ENCODE data around the gene KLF11.

KLF11 gene

DNA sequence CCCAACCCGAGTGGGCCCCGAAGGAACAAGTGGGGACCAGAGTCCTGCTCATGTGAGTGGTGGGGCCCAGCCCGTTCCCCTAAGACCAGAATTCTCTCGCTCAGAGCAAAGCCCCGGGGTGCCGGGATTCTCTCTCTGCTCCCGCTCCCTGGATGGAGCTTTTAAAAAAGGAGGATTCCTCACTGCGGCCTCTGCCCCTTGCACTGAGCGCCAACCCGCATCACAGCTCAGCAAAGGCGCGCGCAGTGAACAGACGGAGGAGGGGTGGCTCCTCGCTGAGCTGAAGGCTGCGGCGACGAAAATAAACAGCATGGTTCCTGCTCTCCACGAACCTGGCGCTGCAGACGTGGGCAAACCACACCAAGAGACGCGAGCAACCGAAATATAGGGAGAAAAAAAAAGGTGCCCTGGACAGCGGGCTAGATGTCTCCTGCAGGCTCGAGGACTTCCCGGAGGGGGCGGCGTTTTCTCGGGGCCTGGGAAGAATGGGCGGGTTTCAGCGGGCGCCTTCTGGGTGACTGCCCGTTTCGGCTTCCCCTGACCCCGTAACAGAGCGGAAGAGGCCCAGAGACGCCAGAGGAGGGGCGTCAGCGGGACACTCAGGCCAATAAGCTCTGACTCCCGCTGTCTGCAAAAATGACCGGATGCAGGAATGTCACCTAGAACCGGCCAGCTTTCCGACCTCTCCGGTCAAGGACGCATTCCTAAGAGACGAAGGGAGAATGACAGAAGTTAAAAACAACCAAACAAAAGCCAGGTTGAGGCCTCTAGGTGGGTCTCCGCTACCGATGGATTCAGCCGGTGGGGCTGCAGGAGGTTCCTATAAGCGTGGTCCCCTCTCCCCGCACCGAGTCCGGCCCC, 819 bp upstream of the KLF11 start:
- DNase-seq (ENCODE audit: low read depth) = no peak

DNA sequence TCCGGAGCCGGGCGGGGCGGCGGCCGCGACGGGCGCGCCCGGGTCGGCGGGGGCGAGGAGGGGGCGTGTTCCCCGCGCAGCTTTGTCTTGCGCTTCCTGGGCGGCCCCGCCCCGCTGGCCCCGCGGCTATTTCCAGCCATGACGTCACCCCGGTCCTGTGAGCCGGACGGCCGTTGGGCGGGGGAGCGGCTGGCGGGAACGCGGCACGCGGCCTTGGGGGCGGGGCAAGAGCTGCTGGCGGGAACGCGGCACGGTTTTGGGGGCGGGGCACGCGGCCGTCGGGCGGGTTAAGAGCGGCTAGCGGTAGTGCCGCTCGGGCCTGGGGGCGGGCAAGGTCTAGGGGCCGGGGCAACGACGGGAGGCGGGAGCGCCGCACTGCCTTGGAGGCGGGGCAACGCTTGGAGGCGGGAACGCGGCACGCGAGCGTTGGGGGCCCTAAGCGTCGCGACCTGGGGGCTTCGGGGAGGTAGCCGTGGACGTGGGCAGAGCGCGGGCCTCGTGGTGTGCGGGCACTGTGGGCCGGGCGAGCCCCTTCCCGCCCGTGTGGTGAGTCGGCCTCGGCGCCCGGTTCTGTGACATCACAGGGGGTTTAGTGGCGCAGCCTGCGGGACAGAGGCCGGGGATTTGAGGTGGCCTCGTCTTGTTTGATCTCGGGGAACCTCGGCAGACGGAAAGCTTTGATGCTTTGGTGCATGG, 704 bp downstream of the KLF11 start:
- DNase-seq (ENCODE audit: low read depth) = no peak

GRCh38 chr2:10045561-10046355, 2.4 kb downstream of the KLF11 start:
- no peak for DNase-seq (ENCODE audit: low read depth)

DNA sequence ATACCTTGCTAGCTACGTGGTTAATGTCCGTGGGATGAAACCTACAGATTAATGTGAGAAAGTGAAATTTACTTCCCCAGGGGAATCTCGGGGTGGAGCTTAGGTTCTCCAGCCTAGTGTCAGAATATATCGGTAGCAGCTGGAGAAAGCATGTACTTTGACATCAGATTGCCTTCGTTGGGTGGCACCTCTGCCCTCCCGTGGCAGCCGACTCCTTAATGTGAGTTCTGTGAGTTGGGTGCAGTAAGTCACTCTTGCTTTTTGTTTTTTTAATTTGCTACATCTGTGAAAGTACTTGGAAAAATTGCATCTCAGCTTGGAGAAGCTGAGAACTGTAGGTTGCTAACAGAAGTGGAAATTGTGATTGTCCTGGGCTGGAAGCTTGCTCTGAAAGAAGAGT, 3.6 kb downstream of the KLF11 start:
- DNase-seq (ENCODE audit: low read depth) = no peak

- no peak for DNase-seq (ENCODE audit: low read depth)
These were observed 4.5 kb downstream of the KLF11 start for GRCh38 chr2:10047616-10048500.

- DNase-seq (ENCODE audit: low read depth) = no peak
These were observed 5.3 kb downstream of the KLF11 start for GRCh38 chr2:10048501-10049171.

DNA sequence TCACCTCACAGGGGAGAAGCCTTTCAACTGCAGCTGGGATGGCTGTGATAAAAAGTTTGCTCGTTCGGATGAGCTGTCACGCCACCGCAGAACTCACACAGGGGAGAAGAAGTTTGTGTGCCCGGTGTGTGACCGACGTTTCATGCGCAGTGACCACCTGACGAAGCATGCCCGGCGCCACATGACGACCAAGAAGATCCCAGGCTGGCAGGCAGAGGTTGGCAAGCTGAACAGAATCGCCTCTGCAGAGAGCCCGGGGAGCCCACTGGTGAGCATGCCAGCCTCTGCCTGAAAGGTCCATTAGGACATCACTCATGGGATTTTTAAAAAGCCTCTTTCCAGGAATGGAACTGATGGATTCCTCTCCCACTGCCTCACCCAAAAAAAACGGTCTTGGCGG, 8.9 kb downstream of the KLF11 start:
- DNase-seq (ENCODE audit: low read depth) = no peak

DNA sequence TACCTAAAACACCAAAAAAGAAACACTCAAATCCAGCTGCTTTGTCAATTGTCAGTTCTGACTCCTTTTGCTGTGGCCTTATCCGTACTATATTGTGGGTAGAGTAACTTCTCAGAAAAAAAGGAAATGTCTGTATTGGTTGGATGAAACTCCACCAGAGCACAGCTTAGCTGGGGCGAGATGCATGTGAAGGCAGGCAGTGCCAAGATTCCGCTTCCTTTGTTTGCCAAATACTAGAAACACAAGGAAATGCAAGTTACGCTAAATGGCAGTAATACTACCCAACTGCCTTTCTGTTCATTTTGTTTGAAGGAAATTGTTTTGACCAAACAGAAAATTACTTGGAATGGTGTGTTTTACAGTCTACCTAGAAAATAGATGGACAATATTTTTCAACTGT, 10.0 kb downstream of the KLF11 start:
- DNase-seq (ENCODE audit: low read depth) = no peak

DNA sequence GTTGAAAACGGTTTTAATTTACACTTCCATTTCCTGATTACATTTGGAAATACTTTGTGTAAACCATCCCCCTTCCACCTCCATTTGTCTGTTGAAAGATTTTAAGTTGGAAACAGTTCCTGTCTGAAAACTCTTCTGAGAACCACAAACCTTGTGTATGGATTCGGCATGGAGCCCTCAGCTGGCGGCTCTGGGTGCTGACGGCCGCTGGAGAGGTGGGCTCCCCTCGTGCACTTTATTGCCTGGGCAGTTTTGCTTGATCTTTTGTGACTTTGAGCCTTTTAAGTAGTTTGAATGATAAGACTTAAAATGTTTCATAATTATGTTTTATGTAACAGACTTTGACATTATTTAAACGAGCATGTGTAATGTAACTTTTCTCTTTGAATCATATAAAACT, 11.1 kb downstream of the KLF11 start:
- no peak for DNase-seq (ENCODE audit: low read depth)

GRCh38 chr2:10054976-10055375, 11.6 kb downstream of the KLF11 start:
- no peak for DNase-seq (ENCODE audit: low read depth)

GRCh38 chr2:10056439-10056838, 13.1 kb downstream of the KLF11 start:
- DNase-seq (ENCODE audit: low read depth) = no peak

DNA sequence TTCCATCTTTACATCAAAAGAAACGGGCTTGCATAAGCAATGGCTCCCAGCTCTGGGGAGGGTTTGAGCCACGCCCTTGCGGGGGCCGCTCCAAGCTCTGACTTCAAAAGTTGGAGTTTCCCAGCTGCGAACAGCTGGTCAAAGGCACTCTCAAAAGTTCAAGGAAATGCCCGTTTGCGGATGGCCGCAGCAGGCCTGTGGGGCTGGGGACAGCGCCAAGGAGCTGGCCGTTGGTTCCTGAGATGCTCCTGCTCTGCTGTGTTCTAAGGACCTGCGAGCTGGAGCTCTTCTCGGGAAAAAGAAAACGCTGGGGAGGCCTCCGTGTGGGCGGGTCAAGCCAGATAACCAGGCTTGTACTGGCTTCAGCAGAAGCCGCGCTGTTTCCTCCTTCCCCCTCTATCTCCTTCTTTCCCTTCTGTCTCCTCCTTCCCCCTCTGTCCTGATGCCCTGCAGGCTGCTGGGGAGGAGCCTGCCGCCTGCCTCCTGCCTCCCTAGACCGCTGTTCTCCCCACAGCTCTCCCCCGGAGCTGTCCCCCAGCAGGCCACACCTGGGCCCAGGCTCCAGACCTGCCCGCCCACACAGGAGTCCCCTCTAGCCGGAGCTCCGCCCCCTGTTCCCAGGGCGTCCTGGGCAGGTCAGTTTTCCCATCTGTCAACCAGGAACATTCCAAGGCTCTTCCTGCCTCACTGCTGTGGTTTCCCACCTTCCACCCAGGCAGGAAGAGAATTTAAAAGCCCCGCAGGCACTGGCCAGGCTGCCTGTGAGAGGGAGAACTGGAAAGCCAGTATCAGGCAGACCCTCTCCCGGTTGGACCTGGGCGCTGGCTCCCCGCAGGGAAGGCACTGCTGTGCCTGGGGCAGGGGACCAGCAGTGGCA, 14.1 kb downstream of the KLF11 start:
- no peak for DNase-seq (ENCODE audit: low read depth)

GRCh38 chr2:10058251-10059015, 15.1 kb downstream of the KLF11 start:
- no peak for DNase-seq (ENCODE audit: low read depth)

GRCh38 chr2:10059016-10059351, 15.6 kb downstream of the KLF11 start:
- DNase-seq (ENCODE audit: low read depth) = no peak

DNA sequence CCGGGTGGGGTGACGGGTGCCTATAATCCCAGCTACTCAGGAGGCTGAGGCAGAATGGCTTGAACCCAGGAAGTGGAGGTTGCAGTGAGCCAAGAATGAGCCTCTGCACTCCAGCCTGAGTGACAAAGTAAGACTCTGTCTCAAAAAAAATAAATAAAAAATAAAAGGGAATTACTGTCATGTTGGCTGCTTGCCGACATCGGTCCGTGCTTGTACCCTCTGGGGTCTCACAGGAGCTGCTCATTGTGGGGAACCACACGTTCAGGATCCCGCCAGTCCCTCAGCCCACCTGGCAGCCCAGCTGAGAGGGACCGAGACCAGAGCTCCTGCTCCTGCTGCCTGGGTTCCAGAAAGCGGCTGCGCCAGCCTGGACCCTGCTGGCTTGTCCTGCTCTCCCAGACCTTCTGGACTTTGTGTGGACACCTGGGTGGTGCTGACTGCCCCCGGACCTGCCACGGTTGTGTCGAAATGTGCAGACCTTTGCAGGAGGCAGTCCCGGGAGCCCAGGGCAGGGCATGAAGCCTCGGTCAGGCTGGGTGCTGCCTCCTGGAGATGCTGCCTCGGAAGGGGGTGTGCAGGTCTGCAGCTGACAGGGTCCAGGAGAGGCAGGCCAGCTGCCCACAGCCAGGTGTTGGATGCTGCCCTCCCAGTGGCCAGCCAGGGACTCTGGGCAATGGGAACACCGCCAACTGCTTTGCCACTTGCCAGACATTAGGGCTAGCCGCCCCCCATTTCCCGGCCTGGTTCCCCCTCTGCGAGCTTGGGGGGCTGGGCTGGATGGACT, 16.4 kb downstream of the KLF11 start:
- no peak for DNase-seq (ENCODE audit: low read depth)

- no peak for DNase-seq (ENCODE audit: low read depth)
These were observed 18.0 kb downstream of the KLF11 start for GRCh38 chr2:10061221-10061925.

GRCh38 chr2:10062931-10063365, 19.6 kb downstream of the KLF11 start:
- DNase-seq (ENCODE audit: low read depth) = no peak

- DNase-seq (ENCODE audit: low read depth) = no peak
These were observed 20.2 kb downstream of the KLF11 start for GRCh38 chr2:10063566-10063965.

Data from GM04503 (cell line).